Fibroblast of the conjunctiva (primary cell): ENCODE measurements around the gene CMTM4.

Experiments
- DNase-seq: peaks from one replicate; pipeline ENCODE4 v3.0.0-alpha.2; 2010; ENCODE audit warnings: low read depth

Gene CMTM4

DNA sequence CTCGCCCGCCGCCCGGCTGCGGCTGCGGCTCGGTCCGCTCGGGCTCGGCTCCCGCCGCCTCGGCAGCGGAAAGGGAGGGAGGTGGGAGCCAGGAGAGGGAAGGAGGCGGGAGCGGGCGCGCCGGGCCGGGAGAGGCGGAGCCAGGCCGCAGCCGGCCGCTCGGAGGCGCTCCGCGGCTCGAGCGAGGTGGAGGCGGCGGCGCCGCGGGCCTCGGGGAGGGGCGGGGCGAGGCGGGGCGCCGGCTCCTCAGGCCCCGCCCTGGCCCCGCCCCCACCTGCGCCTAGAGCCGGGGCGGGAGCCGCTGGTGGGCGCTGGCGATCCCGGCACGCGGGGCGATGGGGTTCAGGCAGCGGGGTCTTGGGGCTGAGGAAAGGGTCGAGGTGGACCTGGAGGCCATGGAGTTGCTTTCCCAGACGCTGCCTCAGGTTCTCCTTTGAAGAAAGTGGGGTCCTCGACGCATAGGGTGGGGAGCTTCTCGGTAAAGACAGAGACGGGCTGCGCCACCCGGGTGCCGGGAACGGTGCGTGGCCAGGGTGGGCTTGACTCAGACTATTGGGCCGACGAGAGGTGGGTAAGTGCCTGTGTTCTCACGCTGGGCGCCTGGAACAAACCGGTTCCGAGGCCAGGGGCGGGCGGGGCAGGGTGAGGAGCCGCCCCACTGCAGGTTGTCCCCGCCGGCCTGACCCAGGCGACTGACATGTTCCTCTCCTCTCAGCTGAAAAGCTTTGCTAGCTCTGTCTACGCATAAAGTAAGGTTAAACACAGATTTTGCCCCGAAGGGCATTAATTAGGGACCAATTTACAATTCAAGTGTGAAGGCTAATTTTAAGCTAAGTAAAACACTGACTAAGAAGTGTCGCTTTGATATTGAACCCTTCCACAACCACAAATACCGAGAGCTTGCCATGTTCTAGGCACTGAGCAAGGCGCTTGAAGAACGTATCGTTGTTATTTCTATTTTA, at the start of gene CMTM4:
CMTM4 (minus strand) TSS at position 75 of the 962 bp plus-strand sequence. CDS start 218 bp downstream, outside the sequence.
- peak; percentile 67 for DNase-seq

DNA sequence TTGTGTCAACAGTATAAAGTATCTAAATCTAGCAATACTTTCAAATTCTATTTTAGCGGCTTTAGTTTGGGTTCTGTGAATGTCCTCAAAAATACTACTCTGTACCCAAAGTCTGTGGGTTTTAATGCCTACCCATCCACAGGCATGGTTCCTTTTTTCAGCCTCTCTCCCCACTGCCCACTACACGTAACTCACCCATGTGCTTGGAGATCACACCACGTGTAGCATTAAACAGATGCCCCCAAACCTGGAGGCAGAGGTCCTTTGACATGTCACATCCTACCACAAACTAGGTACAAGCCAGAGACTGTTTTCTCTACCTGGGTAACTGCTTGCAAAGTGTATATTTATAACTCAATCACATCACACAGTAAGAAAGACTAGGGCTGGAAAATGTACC, 49.5 kb upstream of the CMTM4 start:
- DNase-seq: no peak

DNA sequence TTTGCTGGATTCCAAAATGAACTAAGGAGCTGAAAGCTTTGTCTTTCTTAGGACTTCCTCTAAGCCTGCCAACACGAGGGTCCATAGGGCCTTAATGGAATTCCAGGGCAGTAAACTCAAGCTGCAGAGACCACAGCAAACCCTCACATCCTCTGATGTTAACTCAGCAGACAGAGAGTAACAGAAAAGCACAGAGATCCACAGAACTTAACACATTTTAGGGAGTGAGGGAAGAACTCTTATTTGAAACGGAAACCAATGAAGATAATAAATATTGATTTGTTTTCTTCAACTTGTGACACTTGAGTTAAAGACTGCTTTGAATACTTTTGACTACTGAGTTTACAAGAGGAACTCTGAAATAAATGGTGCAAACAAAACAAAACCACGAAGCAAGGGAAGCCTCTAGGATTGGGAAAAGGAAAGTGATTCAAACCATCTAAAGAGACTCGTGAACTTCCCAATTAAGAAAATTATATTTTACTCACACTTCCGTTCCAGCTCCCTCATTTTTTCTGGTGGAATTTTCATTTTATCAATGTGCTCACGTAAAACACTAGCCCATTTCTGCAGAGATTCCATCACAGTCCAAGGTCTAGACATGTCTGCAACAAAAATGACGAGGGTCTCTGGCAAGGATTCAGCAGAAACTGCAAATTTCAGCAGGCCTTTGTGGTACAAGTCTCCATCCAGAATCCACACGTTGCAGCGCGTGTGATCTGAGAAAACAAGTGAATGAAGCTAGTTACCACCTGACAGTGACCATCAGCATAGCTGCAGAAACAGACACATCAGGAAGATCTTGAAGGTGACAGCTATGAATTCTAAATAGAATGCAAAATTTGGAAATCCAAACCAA, 45.6 kb upstream of the CMTM4 start:
- peak; percentile 34 for DNase-seq

DNA sequence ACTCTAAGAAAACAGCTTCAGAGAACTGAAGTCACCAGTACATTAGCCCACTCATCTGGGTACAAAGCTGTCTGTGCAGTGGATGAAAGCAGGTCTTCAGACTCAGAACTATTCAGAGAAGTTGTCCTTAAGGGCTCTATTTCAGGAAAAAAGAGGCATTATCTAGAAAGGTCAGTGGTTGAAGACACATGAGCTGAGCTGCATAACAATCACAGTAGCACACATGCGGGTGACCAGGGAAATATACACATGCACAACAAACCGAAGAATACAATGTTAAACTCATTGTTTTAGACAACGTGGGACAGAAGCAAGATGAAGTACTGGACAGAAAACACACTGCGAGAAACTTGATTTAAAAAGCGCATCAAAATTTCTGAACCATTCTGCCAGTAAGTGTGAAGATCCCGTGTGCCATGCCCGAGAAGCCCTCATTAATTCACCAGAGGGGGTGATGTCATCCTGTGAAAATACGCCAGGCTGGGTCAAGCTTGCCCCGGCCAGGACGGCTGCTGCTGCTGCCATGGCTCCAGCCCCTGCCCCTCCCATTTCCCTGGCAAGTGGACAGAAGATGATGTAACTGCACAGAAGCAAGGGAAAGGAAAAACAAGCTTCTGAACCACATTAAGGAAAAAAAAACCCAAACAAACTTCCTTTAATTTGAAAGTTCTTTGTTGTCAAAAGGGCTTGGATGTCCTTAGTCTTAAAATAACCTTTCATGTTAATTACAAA, 44.8 kb upstream of the CMTM4 start:
- peak; percentile 94 for DNase-seq

DNA sequence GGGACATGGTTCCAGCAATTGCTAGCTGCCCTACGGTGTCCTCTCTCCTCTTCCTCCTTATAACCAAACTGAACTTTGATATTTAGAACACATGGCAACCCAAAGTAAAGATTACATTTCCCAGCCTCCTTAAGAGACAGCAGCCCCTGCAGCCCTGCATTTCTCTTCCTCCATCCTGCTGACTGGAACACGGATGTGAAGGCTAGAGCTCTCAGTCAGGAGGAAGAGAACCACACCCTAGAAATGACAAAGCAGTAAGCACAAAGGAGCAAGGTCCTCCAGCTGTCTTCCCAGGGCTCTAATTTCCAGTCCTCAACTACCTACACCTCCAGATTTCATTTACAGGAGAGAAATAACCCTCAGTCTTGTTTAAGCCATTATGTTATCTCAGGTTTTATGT, 44.0 kb upstream of the CMTM4 start:
- DNase-seq: no peak

DNA sequence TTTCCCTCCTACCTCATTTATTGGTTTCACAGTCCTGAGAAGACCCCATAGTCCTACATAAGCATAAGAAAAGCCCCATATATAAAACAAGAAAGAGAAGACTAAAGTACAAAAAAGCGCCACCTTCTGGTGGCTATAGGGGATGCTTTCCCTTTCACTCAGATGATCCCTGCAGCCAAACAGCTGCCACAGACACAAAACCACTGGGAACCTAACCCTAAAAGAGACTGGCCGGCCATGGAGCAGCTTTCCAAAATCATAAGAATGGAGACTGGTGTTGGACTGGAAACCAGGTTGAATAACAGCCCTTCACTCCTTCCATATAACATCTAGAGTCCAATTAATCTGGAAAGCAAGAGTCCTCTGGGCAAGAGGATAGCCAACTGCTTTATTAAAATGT, 43.5 kb upstream of the CMTM4 start:
- no peak for DNase-seq

DNA sequence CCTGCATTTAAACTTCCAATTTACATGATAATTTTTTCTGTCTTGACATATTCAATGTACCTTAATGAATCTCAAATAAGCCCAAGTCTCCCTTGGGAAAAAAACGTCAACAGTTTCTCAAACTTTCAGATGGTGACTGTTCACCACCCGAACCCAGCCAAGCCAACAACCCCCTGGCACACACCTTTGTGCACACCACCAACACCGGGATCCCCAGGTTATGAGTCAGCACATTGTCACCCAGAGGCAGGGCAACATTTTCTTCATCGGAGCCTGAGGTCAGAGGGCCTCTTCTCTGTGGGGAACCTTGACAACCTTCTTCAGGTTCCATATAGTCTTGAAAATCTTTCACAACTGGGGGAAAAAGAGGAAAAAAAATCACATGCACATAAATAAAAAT, 39.3 kb upstream of the CMTM4 start:
- no peak for DNase-seq

DNA sequence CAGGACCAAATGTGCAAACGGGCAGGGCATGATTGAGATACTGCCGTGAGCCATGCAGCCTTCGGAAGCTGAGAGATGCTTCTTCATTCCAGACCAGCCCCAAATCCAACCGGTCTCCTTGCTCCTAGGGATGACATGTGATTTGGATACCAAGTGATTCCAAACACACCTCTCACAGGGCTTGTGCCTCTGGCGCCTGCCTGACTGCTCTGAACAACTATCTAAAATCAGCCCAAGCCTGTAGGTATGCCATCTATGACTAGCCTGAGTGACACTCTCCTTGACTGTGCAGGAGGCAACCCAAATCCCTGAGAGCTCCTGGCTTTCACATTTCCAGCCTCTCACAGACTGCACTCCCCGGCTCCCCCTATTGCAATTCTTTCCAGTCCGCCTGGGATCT, 34.6 kb upstream of the CMTM4 start:
- DNase-seq: no peak

DNA sequence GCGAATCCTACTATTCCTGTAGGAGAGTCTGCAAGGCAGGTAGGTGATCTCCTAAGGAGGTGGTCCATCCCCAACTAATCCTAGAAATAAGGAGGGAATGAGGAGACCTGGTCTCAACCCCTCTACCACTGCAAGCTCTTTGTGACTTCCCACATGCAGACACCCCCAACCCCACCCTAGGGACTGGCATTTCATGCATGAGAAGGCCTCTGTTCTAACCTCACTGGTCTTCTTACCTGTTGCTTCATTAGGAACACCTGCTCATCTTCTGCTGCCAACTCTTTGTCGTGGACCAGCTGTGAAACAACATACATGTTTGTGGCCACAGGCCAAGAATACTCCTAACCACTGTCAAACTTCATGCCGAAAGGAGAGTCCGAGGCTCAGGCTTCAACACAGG, 32.3 kb upstream of the CMTM4 start:
- DNase-seq: no peak

DNA sequence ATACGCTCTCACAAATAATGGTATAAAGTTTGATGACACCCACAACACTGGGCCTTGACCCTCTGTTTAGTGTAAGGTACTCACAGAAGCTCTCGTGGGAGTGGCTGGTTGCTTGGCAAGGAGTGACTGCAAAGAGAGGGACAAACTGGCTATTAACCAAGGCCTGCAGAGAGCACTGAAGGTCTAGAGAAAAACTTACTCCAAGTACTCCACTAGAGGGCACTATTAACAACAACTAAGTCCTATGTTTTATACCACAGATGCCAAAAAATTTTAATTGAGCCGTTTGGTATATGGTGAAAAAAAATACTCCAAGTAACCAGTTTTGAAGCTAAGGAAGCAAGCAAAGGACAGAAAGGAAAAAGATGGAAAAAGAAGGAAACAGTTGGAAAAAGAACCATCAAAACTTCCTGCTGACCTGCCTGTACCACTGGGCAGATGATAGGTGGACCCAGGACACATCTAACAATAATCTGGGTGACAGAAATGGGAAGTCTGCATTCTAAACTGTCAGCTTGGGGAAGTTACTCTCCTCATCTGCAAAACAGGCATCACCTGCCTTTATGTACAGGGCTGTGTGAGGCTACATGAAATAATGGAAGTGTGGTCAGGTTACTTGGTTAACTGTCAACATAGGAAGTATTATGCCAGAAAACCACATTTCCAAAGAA, 31.7 kb upstream of the CMTM4 start:
- DNase-seq: peak; percentile 70

DNA sequence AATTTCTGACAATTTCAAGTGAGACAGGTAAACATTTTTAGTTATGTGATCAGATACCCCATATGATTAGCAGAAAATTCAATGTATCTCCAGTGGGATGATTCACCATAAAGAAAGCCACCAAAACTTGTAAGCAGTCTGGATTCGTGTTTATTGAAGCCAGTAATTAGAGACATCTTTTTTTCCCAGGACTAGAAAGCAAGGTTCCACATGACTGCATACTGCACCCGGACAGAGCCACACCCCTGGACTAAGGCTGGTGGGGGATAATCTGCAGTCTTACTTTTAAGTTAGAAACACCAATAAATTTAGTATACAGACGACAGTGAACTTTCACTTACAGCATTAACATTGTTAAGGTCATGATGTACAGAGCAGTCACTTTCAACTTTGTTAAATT, 24.2 kb upstream of the CMTM4 start:
- DNase-seq: no peak

DNA sequence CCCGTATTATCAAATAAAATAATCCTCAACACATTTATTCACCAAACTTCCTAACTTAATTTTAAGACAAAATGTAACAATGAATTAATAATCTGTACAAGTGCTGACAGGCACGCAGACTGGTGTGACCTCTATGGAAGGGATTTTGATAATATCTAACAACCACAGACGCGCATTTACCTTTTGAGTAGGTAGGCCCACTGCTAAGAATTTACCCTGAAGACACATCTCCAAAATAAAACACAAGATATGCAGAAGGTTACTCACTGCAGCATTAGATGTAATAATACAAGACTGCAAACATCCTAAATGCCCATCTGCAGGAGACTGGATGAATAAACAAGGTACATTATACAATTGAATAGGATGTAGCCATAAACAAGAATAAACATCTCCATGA, 22.7 kb upstream of the CMTM4 start:
- DNase-seq: no peak

DNA sequence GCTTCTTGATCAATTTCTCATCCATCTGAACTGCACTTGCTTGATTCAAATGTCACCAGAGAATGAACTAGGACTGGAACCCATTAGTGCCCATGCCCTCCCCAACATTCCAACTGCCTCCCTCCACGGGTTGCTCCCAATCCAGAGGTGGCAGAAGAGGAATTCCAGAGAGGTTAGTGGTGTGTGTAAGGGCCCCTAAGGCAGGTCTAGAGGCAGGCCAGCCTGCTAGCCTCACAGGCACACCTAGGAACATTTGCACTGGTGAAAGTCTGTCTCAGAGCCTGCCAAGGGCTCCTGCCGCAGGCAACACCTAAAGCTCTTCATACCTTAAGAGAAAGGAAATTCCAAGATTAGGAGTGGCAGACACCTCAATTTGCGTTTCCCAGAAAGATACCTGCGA, 21.2 kb upstream of the CMTM4 start:
- no peak for DNase-seq

DNA sequence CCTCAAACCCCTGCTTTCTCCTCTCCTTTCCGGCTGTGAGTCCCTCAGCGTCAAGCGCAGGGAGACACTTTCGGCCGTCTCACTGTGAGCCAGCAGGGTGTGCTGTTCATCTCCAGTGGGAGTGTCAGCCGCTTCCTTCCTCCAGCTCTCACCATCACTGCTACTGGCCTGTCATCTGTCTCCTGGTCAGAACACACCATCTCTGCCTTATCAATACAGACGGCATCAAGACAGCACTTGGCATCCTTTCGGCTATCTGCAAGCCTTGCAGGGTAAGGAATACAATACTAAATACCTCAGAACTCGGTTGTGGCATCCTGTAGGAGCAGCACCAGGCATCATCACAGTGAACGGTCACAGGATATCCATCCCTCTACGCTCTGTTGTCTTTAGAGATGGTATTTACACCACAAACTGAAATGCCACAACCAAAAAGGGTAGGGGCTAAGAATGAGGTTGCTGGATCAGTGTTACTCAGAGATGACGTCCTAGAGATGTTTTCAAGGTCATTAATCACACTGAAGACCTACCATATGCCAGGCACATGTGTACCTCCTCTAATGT, 20.7 kb upstream of the CMTM4 start:
- DNase-seq: no peak

DNA sequence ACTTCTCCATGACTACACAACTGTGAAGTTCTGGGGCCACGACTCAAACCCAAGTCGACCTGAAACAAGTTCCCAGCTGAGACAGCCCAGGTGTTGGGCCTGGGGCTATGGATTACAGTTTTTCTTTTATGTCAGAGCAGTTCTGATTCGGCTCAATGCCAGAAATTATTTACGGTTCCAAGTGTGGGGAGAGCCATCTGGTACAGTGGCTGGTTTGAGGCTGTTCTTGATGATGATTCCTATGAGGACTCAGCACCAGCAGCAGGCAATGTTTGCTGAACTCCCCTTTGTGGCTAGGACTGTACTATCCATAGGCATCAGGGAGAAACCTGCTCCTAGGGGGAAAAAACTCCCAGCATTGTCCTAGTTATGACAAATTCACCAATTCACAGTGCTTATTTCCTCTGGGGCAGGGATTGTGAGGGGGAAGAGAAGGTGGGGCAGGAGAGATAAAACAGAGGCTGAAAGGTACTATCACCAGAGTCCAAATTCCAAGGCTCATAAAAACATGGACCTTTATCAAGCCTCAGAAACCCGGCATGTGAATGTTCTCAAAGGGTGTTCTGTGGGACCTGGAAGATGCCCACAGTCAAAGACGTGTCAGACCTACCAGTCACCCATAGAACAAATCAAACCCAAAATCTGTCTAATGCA, 18.2 kb upstream of the CMTM4 start:
- no peak for DNase-seq

DNA sequence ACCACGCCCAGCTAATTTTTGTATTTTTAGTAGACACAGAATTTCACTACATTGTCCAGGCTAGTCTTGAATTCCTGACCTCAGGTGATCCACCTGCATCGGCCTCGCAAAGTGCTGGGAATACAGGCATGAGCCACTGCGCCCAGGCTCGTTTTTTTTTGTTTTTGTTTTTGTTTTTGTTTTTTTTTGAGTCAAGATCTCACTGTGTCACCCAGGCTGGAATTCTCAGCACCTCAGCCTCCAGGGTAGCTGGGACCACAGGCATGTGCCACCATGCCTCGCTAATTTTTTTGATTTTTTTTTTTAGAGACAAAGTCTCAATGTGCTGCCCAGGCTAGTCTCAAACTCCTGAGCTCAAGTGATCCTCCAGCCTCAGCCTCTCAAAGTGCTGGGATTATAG, 17.5 kb upstream of the CMTM4 start:
- DNase-seq: no peak

DNA sequence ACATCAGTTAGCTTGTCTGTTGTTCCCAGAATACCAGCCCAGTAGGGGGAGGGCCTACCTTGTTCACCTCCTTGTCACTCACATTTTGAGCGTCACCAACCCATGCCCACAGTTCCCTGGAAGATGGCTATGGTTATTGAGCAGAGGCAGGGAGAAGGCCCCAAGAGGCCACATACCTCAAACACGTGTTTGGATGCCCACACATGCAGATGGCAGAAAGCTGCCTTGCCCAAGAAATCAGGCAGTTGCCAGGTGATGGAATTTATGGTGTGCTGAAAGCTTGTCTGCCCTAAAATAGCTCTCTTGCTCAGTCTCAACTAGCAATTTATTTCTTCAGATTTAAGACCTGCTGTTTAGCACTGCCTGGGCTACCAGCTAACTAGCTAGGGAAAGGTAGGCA, 16.5 kb upstream of the CMTM4 start:
- no peak for DNase-seq

DNA sequence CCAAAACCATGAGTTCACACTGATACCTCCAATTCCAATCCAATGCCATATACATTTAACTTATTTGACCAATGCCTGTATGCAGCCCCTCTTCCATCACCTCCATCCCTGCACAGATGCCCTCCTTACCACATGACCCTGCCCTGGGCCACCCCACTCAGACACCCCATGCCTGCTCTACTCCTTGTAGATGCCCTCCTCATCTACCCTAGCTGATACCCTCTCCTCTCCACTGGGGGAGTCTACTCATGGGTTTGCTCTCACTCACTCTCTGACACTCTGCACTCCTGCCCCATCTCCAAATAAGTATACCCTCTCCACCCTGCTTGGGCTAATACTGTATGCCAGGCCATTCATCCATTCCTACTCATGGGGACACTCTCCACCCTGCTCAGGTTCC, 16.0 kb upstream of the CMTM4 start:
- no peak for DNase-seq

DNA sequence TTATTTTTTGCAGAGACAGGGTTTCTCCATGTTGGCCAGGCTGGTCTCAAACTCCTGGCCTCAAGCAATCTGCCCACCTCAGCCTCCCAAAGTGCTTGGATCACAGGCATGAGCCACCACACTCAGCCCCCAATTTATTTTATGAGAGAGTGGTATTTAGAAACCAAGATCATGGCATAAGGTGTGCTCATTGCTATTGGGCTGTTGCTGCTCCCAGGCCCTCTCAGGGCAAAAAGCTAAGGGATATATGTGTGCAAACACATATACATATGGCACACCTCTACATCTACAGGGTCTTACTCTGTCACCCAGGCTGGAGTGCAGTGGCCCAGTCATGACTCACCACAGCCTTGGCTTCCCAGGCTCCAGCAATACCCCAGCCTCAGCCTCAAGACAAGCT, 15.0 kb upstream of the CMTM4 start:
- no peak for DNase-seq

DNA sequence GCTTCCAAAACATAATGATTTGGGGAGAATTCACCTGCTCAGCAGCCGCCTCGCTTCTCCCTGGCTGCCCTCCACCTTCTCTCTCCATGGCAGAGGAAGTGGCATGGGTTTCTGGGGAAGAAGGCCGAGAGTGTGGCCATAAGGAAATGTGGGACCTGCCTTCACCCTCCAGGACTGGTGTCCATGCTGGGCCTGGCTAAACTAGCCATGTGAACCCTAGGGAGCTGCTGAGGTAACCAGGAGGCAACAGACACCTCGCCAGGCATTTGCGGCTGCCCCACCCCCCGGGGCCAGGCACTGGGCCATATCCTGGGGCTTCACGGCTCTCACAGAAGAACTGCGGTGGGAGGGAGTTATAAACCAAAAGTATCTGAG, 9.9 kb upstream of the CMTM4 start:
- DNase-seq: no peak
